PC-9 (cell line): ENCODE results near the gene C19orf53. TPM values are rescaled to one million over a fixed set of nuclear protein-coding genes. Genes with fewer than 3 reads are reported as not detected.

Source experiments
- BruUV-seq: library from RNA; stranded (reverse); fragments of 400-500 nt; replicated peaks from 2 replicates; lab custom pipeline; 2021; lab: Mats Ljungman, UMichigan
- CTCF ChIA-PET: fragments of 300-600 bp; sonication (Branson Sonifier 250); formaldehyde crosslinking; loops from one replicate; lab custom pipeline; 2022; ENCODE audit warnings: antibody characterized with exemption; lab: Charles Lee
- POLR2A ChIA-PET: fragments of 300-600 bp; sonication (Branson Sonifier 250); formaldehyde crosslinking; loops from one replicate; lab custom pipeline; 2022; ENCODE audit warnings: antibody characterized with exemption; ENCODE audit not compliant: unreplicated experiment; lab: Charles Lee
- DNase-seq, 2 experiments: peaks; one replicate each; pipeline versions ENCODE4 v3.0.0 to v3.0.0-alpha.2; 2015 to 2022; ENCODE audit warnings: mixed read lengths in 1 of 2
- H2AFZ ChIP-seq: fragments of 200-600 bp; sonication (generic); 2 replicates; pipeline ENCODE4 v1.8.1; 2017; ENCODE audit warnings: antibody characterized with exemption
- H3F3A ChIP-seq: fragments of 200-600 bp; sonication (generic); 2 replicates; pipeline ENCODE4 v1.8.1; 2017; ENCODE audit warnings: antibody characterized with exemption, mild to moderate bottlenecking, low read depth; ENCODE audit not compliant: insufficient read depth
- H3K27ac ChIP-seq: fragments of 200-600 bp; sonication (generic); 2 replicates; pipeline ENCODE4 v1.6.1; 2016; ENCODE audit warnings: mixed run types
- H3K27me3 ChIP-seq: fragments of 200-600 bp; sonication (generic); 2 replicates; pipeline ENCODE4 v1.6.1; 2016; ENCODE audit warnings: low read depth, mixed run types; ENCODE audit not compliant: insufficient read depth
- H3K36me3 ChIP-seq: fragments of 200-600 bp; sonication (generic); 2 replicates; pipeline ENCODE4 v1.6.1; 2016; ENCODE audit warnings: low read depth, mixed run types
- H3K4me1 ChIP-seq: fragments of 200-600 bp; sonication (generic); replicated peaks from 2 replicates; pipeline ENCODE4 v1.6.1; 2016; ENCODE audit warnings: mixed run types; ENCODE audit not compliant: insufficient read depth
- H3K4me2 ChIP-seq: fragments of 200-600 bp; sonication (generic); 2 replicates; pipeline ENCODE4 v1.6.1; 2017; ENCODE audit warnings: mixed run types
- H3K4me3 ChIP-seq: fragments of 200-600 bp; sonication (generic); 2 replicates; pipeline ENCODE4 v1.6.1; 2016; ENCODE audit warnings: mixed run types
- H3K79me2 ChIP-seq: fragments of 200-600 bp; sonication (generic); 2 replicates; pipeline ENCODE4 v1.6.1; 2017; ENCODE audit warnings: low read depth, mixed run types
- H3K9me2 ChIP-seq: fragments of 200-600 bp; sonication (generic); 2 replicates; pipeline ENCODE4 v1.8.1; 2017; ENCODE audit warnings: mild to moderate bottlenecking; ENCODE audit not compliant: insufficient read depth
- H3K9me3 ChIP-seq: fragments of 200-600 bp; sonication (generic); 2 replicates; pipeline ENCODE4 v1.8.1; 2016; ENCODE audit warnings: low read depth; ENCODE audit not compliant: insufficient read depth
- H4K20me1 ChIP-seq: fragments of 200-600 bp; sonication (generic); 2 replicates; pipeline ENCODE4 v1.8.1; 2017; ENCODE audit not compliant: insufficient read depth
- CTCF ChIP-seq: fragments of 200-600 bp; sonication (generic); conservative IDR thresholded peaks from 2 replicates; pipeline ENCODE4 v1.6.1; 2017; ENCODE audit warnings: mixed run types, antibody characterized with exemption, mild to moderate bottlenecking, moderate library complexity
- EZH2 ChIP-seq: fragments of 200-600 bp; sonication (generic); IDR thresholded peaks from 2 replicates; pipeline ENCODE4 v1.8.0; 2017; ENCODE audit warnings: antibody characterized with exemption, low read depth
- intact Hi-C: fragments of 100-400 bp; cut with micrococcal nuclease; formaldehyde crosslinking; loops from one replicate; pipeline ENCODE4 v1.10.0; 2022; ENCODE audit not compliant: unreplicated experiment
- total RNA-seq: library from RNA; stranded (reverse); gene quantifications from 2 replicates; pipeline ENCODE4 v1.2.3, GENCODE V29; 2021

The C19orf53 gene
- total RNA-seq, 1 experiment from 2014 or later: 121 TPM

DNA sequence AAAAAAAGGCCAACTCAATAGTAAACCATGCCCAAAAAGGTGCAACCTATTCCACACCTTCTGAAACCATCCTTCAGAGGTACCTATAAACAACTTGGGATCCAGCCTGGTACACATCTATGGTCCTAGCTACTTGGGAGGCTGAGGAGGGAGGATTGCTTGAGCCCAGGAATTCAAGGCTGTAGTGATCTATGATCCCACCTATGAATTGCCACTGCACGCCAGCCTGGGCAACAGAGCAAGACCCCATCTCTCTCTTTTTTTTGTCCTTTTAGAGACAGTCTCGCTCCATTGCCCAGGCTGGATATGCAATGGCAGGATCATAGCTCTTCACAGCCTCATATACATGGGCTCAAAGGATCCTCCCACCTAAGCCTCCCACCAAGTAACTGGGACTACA lies 47.0 kb downstream of the C19orf53 start:
- H3K4me2 ChIP-seq: no peak overlapping the region
- intact Hi-C loops: no loop called here
- no peak overlapping the region for H3K4me3 ChIP-seq
- H3K79me2 ChIP-seq: no peaks in the 10 kb centered on the region
- H3K36me3 ChIP-seq: peaks cover 5% of the 10 kb centered on the region
- 0 out of 2 replicates have a peak, but pooled peaks cover 2% of the 10 kb centered on the region for H4K20me1 ChIP-seq
- H3K4me1 ChIP-seq: no peaks in the 10 kb centered on the region
- TF ChIP-seq CTCF (no peak), EZH2 (no peak)
- H3F3A ChIP-seq: peaks cover 46% of the 10 kb centered on the region
- H3K9me3 ChIP-seq: no peaks in the 10 kb centered on the region
- POLR2A ChIA-PET: no interaction called here
- H3K9me2 ChIP-seq: no peaks in the 10 kb centered on the region
- no TSS peak for BruUV-seq
- CTCF ChIA-PET: no interaction called here
- DNase-seq: no peak
- no peak overlapping the region for H2AFZ ChIP-seq
- no peaks in the 10 kb centered on the region for H3K27me3 ChIP-seq
- H3K27ac ChIP-seq: no peak overlapping the region

DNA sequence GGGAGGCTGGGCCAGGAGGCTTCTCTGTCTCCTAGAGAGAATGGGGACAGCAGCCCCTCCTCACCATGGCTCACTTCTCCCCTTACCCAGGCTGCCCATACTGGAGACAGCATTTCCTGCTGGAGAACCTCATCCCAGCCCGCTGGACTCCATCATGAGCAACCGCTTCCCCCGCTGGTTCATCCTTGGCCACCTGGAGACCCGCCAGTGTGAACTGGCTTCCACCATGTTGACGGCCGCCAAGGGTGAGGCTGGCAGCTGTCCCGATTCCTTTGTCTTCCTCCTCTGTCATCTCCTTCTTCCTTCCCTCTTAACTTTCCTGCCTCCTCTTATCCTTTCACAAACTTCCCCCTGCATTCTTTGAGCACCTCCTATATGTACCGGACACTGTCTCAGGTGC lies 49.0 kb downstream of the C19orf53 start:
- intact Hi-C loops: no loop called here

GRCh38 chr19:13823901-13824300 lies 49.6 kb downstream of the C19orf53 start:
- Histone ChIP-seq H3K4me2 (no peak overlapping the region), H3K79me2 (no peaks in the 10 kb centered on the region), H3K9me3 (no peaks in the 10 kb centered on the region), H3K9me2 (no peaks in the 10 kb centered on the region), H3K4me1 (no peaks in the 10 kb centered on the region), H3K27ac (no peak overlapping the region), H3K4me3 (no peak overlapping the region), H3K36me3 (no peaks in the 10 kb centered on the region; the same call in 1 of the 2 replicates), H3F3A (peaks cover 58% of the 10 kb centered on the region), H4K20me1 (0 out of 2 replicates have a peak, but pooled peaks cover 6% of the 10 kb centered on the region), H3K27me3 (no peaks in the 10 kb centered on the region), H2AFZ (no peak overlapping the region)
- POLR2A ChIA-PET: interaction anchor here (0.6 kb wide), 1 partner anchor 42 kb away, joined by 4 read pairs; no protein-coding TSS in a partner anchor
- intact Hi-C loops: no loop called here
- no TSS peak for BruUV-seq
- TF ChIP-seq EZH2 (no peak), CTCF (no peak)
- CTCF ChIA-PET: interaction anchor here (0.6 kb wide), 3 partner anchors 89 to 1067 kb away, joined by 5 to 9 read pairs (median 6); no protein-coding TSS in a partner anchor
- DNase-seq: no peak

More for the DNA sequence above, 49.0 kb downstream of the C19orf53 start:
- Histone ChIP-seq H3K79me2 (no peaks in the 10 kb centered on the region), H3K9me2 (no peaks in the 10 kb centered on the region), H4K20me1 (0 out of 2 replicates have a peak, but pooled peaks cover 6% of the 10 kb centered on the region), H3K27me3 (no peaks in the 10 kb centered on the region), H3F3A (peaks cover 54% of the 10 kb centered on the region), H2AFZ (no peak overlapping the region), H3K4me2 (no peak overlapping the region), H3K36me3 (no peaks in the 10 kb centered on the region; the same call in 1 of the 2 replicates), H3K4me3 (no peak overlapping the region), H3K4me1 (no peaks in the 10 kb centered on the region), H3K27ac (no peak overlapping the region), H3K9me3 (no peaks in the 10 kb centered on the region)
- no peak for TF ChIP-seq EZH2
- TF ChIP-seq CTCF: no peak
- CTCF ChIA-PET: interaction anchor here (0.6 kb wide), 2 partner anchors 528 to 1066 kb away, joined by 6 to 9 read pairs; no protein-coding TSS in a partner anchor
- DNase-seq: no peak
- BruUV-seq: no TSS peak
- POLR2A ChIA-PET: no interaction called here
